ENCODE measurements around the gene ATP9A. TPM values are rescaled to one million over a fixed set of nuclear protein-coding genes. Genes with fewer than 3 reads are reported as not detected.
A peak's percentile ranks its signal among the peaks of the same experiment; 100 is the strongest.

Gene ATP9A
- total and polyA plus RNA-seq, 2 of the 8 experiments (the other 6 are each of a cell fraction or from before 2014, with no cell fraction given) = 5.0 to 6.4 TPM

GRCh38 chr20:51654495-51654894 lies 113.7 kb downstream of the ATP9A start:
- no peak for FAIRE-seq
- Histone ChIP-seq H2AK5ac (ENCODE audit: low read depth, low read length) (no peak overlapping the region), H3K36me3 (ENCODE audit: control insufficient read depth in 2 of 4, insufficient read depth in 4 of 4, low read length in 3 of 4) (0 out of 8 replicates have a peak, but pooled peaks cover 0 to 3% (median 0%) of the 10 kb centered on the region in 4 experiments), H3K4ac (replicated peaks; ENCODE audit: insufficient read length, low read depth, low read length) (no peak overlapping the region), H3K14ac (ENCODE audit: insufficient read length) (no peak overlapping the region), H4K91ac (replicated peaks; ENCODE audit: insufficient read length, low read length) (no peak overlapping the region), H4K5ac (ENCODE audit: insufficient read length, low read depth, low read length) (no peak overlapping the region), H3K18ac (ENCODE audit: extremely low read depth, low read length) (no peak overlapping the region), H2BK5ac (ENCODE audit: low read depth, low read length) (no peak overlapping the region), H4K8ac (ENCODE audit: extremely low read depth, insufficient read depth, low read length) (no peak overlapping the region), H3K9ac (replicated peaks in 1 of 4; ENCODE audit: extremely low read depth in 1 of 4, low read depth in 3 of 4, low read length in 3 of 4) (no peak overlapping the region), H3K9me3 (ENCODE audit: insufficient read depth in 2 of 2, low read depth in 1 of 2, low read length in 1 of 2) (no peaks in the 10 kb centered on the region), H2BK20ac (ENCODE audit: low read length) (no peak overlapping the region), H2AFZ (ENCODE audit: low read length) (no peak overlapping the region), H3K4me2 (ENCODE audit: insufficient read depth in 1 of 2, low read depth in 2 of 2, low read length in 2 of 2) (no peak overlapping the region), H3K27ac (ENCODE audit: low read depth, low read length) (no peak overlapping the region), H3K79me2 (ENCODE audit: control insufficient read depth in 1 of 2, insufficient read depth in 2 of 2, low read length in 2 of 2) (no peaks in the 10 kb centered on the region), H2BK12ac (ENCODE audit: low read depth, low read length) (no peak overlapping the region), H3K23ac (ENCODE audit: insufficient read length) (no peak overlapping the region), H3K79me1 (ENCODE audit: low read depth, low read length) (no peaks in the 10 kb centered on the region), H2BK15ac (ENCODE audit: low read length) (no peak overlapping the region), H2BK120ac (replicated peaks; ENCODE audit: low read depth, low read length) (no peak overlapping the region), H4K20me1 (replicated peaks in 1 of 2; ENCODE audit: control insufficient read depth in 1 of 2, insufficient read depth in 2 of 2, low read length in 2 of 2) (no peaks in the 10 kb centered on the region), H3K23me2 (ENCODE audit: low read depth, low read length) (no peaks in the 10 kb centered on the region), H3K56ac (replicated peaks; ENCODE audit: insufficient read length, low read depth, low read length) (no peak overlapping the region), H3K4me3 (ENCODE audit: extremely low read depth in 1 of 4, insufficient read depth in 2 of 4, low read depth in 3 of 4, low read length in 4 of 4) (no peak overlapping the region), H3K4me1 (replicated peaks in 1 of 4; ENCODE audit: control insufficient read depth in 3 of 4, insufficient read depth in 4 of 4, low read length in 3 of 4) (0 out of 7 replicates have a peak, but pooled peaks cover 0 to 3% (median 0%) of the 10 kb centered on the region in 4 experiments), H3K27me3 (replicated peaks in 1 of 4; ENCODE audit: control insufficient read depth in 3 of 4, extremely low read depth in 1 of 4, insufficient read depth in 3 of 4, low read length in 3 of 4) (no peaks in the 10 kb centered on the region)
- no peak for DNase-seq (ENCODE audit: low read depth in 1 of 2, low spot score in 2 of 2)
- ChIA-PET POLR2A (ENCODE audit: partially characterized antibody) (interaction anchor here (0.6 kb wide), 1 partner anchor 709 kb away, joined by 3 read pairs; no protein-coding TSS in a partner anchor), CTCF (ENCODE audit: partially characterized antibody) (interaction anchor here (1.6 kb wide), 1 partner anchor 10 kb away, joined by 3 read pairs; no protein-coding TSS in a partner anchor)
- TF ChIP-seq HDAC6 (IDR thresholded peaks at IDR 0.05; ENCODE audit: low read depth, low read length) (no peak), KDM1A (IDR thresholded peaks at IDR 0.05; ENCODE audit: borderline replicate concordance, low read length) (0 out of 2 replicates have a peak, but pooled peaks have one; percentile 19)
- 85% methylated on average over 5 of the region's 5 CpGs; no CpG with 5 or more reads in 1 of the 2 experiments for WGBS, 2 experiments (ENCODE audit: extremely low coverage in 1 of 2, insufficient coverage in 1 of 2, insufficient read length in 1 of 2, insufficient replicate concordance in 2 of 2, low coverage in 1 of 2, low lambda C conversion rate in 2 of 2, missing lambda C conversion rate in 1 of 2)

Data from H1 (cell line).